Endometrium (tissue), 2 donors: Measurements from ENCODE around the gene CNIH4.
"Not testable (repeated sequence)": the region's sequence is repeated elsewhere in the genome, so short reads cannot be mapped to it uniquely, and the experiment has no call there.

Experiments
- FAIRE-seq: peaks from 2 replicates; lab custom pipeline; 2012; peaks lifted over from hg19 to GRCh38; lab: Jason Lieb, UNC
- donor health status: control.
- donor health status: control.

The CNIH4 gene

GRCh38 chr1:224356685-224357625 is at the start of gene CNIH4:
CNIH4 (plus strand) TSS chr1:224356879; CDS start chr1:224356925, 46 bp downstream.
- peak; percentile 91 for FAIRE-seq

GRCh38 chr1:224308064-224308463 is 48.6 kb upstream of the CNIH4 start:
- FAIRE-seq, result no peak

- not testable (repeated sequence) for FAIRE-seq
Measured at GRCh38 chr1:224311503-224311902, 45.2 kb upstream of the CNIH4 start.

- no peak for FAIRE-seq
Measured at GRCh38 chr1:224312025-224312424, 44.7 kb upstream of the CNIH4 start.

DNA sequence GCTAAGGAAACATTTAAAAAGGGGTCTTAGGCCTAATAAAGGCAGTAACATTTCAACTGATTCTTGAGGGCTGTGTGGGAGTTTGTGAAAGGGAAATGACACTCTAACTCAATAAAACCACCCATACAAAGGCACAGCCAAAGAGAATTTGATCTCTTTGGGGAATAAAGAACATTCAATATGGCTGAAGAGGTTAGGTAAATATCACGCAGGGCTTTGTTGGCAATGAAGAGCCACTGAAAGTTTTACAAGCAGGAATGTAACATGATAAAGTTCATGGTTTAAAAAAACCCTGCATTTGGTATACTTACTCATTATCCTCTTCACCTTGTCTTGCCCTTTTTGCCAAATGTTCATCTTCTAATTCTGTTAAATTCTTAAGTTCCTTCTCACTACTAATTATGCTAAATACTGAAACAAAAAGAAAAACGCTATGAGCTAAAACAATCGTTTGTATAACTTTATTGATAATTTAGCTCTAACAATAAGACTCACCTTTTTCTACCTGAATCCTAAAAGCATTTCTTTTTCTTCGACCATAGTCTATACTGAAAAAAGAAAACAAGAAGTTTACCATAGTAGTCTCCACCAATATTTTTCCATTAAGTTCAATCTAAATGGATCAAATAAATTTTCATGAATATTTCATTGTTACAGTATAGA is 39.2 kb upstream of the CNIH4 start:
- FAIRE-seq, result no peak

- no peak for FAIRE-seq
Measured at GRCh38 chr1:224321706-224322105, 35.0 kb upstream of the CNIH4 start.

DNA sequence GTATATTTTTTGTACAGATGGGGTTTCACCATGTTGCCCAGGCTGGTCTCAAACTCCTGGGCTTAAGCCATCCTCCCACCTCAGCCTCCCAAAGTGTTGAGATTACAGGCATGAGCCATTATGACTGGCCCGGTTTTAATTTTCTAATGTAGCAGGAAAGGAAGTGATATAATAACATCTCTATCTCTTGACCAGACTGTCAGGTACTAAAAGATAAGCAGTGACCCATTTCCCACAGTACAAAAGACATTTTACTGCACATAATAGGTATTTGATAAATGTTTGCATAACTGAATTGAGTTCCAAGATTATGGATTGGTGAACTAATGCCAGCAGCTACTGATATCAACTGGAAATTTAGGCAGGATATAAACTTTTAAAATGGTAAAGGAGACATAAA is 30.7 kb upstream of the CNIH4 start:
- no peak for FAIRE-seq

DNA sequence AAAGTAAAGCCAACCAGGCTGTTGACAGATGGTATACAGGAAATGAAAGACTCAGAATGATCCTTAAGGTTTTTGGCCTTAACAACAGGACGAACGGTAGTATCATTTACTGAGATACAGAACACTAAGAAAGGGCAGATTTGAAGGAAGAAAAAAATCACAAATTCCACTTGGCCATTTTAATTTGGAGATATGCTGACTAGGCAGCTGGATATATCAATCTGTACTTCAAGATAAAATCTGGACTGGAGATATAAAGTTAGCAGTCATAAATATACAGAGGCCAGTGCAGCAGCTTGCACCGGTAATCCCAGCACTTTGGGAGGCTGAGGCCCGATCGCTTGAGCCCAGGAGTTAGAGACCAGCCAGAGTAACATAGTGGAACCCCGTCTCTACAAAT is 28.0 kb upstream of the CNIH4 start:
- no peak for FAIRE-seq

- FAIRE-seq, result no peak
Measured at GRCh38 chr1:224329484-224329841, 27.2 kb upstream of the CNIH4 start.

DNA sequence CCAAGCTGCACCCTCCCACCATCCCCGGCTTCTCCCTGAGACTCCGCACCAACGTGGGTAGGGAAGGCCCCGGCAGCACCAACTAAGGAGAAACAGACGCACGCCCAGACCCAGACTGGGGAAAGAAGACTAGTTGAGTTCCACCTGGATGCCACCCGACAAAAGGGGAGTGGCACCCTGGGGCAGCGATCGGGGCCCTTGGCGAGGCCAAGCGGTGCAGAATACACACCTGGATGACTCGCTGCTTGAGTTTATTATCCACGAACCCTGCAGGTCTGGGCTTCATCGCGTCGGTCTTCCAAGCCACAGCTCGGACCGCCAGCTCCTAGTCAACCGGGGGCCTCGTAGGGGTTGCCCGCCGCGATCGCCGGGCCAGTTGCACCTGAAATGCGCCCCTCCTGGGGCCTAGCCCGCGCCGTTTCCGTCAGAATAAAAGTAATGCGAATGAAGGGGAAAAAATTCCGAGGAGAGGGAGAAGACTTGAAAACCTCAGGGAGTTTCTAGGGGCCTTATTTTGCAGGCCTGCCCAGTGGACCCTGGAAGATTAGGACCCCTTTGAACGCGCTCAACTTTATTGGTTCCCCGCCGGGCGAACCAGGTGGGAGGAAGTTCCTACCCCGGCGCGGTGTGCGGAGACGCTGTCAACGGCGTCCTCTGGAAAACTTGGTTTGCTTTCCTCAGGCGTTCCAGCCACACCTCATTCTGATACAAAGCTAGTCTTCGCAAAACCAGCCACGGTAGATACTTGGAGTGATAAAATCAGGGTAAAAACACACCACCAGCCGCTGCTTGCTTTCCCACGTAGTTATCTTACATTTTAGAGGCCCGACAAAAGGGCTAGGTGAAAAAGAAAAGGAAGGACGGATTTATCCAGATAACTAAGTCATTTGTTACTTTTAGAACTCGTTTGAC is 26.6 kb upstream of the CNIH4 start, which contains the start of gene NVL:
Gene NVL, minus strand, starts transcription at position 331 of the 912 bp plus-strand sequence. Its CDS starts 45 bp downstream, at position 286.
- no peak for FAIRE-seq

GRCh38 chr1:224331326-224331725 is 25.4 kb upstream of the CNIH4 start:
- no peak for FAIRE-seq

DNA sequence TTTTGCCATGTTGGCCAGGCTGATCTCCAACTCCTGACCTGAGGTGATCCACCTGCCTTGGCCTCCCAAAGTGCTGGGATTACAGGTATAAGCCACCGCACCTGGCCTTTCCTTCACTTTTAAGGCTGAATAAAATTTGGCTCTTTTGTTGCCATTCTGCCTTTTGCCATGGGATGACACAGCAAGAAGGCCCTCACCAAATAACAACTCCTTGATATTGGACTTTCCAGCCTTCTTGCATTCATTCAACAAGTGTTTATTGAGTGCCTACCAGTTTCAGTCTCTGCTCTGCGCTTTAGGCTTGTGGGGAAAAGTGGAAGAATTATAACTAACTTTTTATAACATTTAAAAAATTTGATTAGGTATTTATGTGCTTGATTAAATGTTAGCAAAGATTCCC is 24.9 kb upstream of the CNIH4 start:
- FAIRE-seq, result no peak

- FAIRE-seq, result peak; percentile 84
Measured at GRCh38 chr1:224333309-224333926, 23.3 kb upstream of the CNIH4 start.

- FAIRE-seq, result no peak
Measured at GRCh38 chr1:224333939-224334786, 22.5 kb upstream of the CNIH4 start.

DNA sequence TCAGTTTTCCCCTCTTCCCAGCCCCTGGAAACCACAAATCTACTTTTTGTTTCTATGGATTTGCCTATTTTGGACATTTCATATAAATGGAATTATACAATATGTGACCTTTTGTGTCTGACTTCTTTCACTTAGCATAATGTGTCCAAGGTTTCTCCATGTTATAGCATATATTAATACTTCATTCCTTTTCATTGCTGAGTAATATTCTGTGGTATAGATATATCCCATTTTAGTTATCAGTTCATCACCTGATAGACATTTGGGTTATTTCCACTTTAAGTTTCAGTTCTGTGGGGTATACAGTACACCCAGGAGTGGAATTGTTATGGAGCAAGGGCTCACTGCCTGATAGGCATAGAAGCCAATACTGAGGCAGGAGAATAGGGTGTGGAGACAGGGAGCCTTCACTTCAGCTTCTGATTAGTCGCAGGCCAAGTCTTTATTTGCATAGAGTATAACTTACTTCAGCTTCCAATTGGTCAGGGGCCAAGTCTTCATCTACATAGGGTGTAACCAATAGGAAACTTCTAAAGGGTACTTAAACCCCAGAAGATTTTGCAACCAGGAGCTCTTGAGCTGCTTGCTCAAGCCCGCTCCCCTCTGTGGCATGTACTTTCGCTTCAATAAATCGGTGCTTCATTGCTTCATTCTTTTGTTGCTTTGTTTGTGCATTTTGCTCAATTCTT is 18.4 kb upstream of the CNIH4 start:
- no peak for FAIRE-seq

DNA sequence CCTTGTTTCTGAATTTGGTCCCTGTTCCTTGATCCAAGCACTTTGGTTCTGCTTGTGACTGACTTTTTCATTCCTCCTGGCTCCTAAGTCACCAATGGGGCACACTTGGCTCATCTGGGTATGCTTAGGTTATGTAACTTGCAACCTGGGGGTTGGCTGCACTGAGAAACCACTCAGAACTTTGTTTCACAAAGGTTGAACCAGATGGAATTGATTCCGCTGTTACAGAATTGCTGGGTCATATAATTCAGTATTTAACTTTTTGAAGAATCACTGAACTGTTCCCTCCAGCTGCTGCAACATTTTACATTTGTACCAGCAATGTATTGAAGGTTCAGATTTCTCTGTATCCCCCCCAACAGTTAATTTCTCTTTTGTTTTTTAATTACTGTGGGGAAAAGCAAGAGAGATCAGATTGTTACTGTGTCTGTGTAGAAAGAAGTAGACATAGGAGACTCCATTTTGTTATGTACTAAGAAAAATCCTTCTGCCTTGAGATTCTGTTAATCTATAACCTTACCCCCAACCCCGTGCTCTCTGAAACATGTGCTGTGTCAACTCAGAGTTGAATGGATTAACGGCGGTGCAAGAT is 17.1 kb upstream of the CNIH4 start:
- FAIRE-seq, result no peak

DNA sequence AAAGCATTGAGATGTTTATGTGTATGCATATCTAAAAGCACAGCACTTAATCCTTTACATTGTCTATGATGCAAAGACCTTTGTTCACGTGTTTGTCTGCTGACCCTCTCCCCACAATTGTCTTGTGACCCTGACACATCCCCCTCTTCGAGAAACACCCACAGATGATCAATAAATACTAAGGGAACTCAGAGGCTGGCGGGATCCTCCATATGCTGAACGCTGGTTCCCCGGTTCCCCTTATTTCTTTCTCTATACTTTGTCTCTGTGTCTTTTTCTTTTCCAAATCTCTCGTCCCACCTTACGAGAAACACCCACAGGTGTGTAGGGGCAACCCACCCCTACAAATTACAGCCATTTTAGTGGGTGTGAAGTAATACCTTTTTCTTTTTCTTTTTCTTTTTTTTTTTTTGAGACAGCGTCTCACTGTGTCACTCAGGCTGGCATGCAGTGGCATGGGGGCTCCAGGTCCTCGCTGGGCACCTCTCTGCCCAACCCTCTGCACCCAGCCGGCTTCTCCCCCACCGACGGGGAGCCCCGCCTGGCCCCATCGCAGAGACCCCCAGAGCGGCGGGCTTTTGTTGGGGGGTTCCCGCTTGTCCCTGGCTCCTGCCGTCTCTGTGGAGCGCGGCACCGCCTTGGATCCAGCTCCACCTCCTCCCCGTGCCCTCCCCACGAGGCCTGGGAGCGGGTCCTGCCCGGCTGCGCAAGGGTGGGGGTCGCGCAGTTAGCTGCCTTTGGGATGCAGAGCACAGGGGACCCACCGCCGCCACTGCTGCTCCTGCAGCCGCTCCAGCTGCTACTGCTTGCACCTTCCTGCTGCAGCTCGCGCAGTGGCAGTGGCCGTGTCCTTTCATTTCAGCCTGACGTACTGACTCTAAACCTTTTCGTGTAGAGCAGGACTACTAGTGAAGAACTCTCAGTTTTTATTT is 16.0 kb upstream of the CNIH4 start:
- not testable (repeated sequence) for FAIRE-seq

DNA sequence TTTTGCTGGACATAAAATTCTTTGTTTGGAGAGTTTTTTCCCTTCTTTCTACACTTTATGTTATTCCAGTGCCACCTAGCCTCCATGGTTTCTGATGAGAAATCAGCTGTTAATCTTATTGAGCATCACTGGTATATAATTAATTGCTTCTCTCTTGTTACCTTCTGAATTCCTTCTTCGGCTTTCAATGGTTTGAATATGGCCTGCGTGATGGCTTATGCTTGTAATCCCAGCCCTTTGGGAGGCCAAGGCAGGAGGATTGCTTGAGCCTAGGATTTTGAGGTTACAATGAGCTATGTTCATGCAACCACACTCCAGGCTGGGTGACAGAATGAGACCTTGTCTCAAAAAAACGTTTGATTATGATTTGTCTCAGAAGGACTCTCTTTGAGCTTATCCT is 13.0 kb upstream of the CNIH4 start:
- FAIRE-seq, result no peak

DNA sequence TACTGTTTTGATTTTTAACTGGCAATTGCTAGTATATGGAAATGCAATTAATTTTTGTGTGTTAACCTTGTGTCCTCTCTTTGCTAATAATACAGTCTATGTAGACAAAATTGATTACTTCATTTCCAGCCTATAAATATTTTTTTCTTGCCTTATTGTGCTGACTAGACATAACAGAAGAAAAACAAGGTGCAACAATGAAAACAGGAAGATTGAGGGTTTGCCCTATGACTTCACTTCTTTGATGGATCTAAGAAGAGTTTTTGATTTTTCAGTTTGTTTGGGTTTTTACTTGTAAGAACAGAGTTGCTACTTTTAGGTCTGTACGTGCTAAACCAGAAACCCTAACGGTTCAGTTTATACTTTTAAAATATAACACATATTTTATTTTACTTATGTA is 8.5 kb upstream of the CNIH4 start:
- no peak for FAIRE-seq
